Measurements from ENCODE around the gene RAB11FIP5. TPM values are rescaled to one million over a fixed set of nuclear protein-coding genes. Genes with fewer than 3 reads are reported as not detected.

RAB11FIP5 gene
- total and polyA plus RNA-seq, 2 experiments from 2014 or later: 4.4 to 16.6 TPM

DNA sequence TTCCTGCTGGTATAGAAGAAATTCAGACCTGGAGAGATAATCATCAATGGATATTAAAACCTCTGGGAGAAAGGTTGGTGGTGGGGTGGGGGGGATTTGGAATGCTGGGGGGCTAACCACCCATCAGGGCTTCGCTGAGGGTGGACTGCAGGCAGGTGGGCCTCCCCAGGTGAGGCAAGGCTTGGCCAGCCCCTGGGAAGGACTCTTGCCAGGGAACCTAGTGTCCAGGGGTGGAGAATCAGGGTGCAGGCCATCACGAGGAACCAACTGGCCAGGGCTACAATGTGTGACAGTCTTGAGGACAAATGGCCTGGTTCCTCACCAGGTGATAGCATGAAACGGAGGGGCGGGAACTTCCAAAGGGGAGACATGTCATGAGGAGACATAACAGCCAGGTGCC lies 11.8 kb downstream of the RAB11FIP5 start (continued):
- TF ChIP-seq ZNF462 (CRISPR knock-in tag; IDR thresholded peaks at IDR 0.05): no peak

GRCh38 chr2:73099486-73099885 lies 13.3 kb downstream of the RAB11FIP5 start:
- Mint-ChIP-seq H3K4me3 (no peak overlapping the region), H3K27ac (no peak overlapping the region), H3K9me3 (peaks cover under 1% of the 10 kb centered on the region; the same call in 2 of the 3 replicates), H3K36me3 (ENCODE audit: low read depth) (peaks cover under 1% of the 10 kb centered on the region; the same call in 1 of the 3 replicates), H3K27me3 (ENCODE audit: insufficient read depth, low read depth, poor library complexity) (peaks cover 9% of the 10 kb centered on the region), H3K4me1 (peaks cover 30% of the 10 kb centered on the region)
- no peak overlapping the region for H3K4me3 ChIP-seq
- no peak overlapping the region for H2AFZ ChIP-seq
- H3K27me3 ChIP-seq (ENCODE audit: insufficient read depth): no peaks in the 10 kb centered on the region
- H3F3A ChIP-seq (replicated peaks; ENCODE audit: low read depth): no peaks in the 10 kb centered on the region
- peaks cover 17% of the 10 kb centered on the region for H3K4me1 ChIP-seq (ENCODE audit: insufficient read depth)
- peaks cover 7% of the 10 kb centered on the region for H3K79me2 ChIP-seq (replicated peaks; ENCODE audit: insufficient read depth)
- H3K9me2 ChIP-seq (ENCODE audit: insufficient read depth): no peaks in the 10 kb centered on the region
- no peak overlapping the region for H3K4me2 ChIP-seq
- no peak for DNase-seq (ENCODE audit: low spot score)
- no peaks in the 10 kb centered on the region for H3K36me3 ChIP-seq (ENCODE audit: insufficient read depth)
- peaks cover 6% of the 10 kb centered on the region for H4K20me1 ChIP-seq (replicated peaks; ENCODE audit: insufficient read depth)
- ATAC-seq: no peak
- H3K27ac ChIP-seq (ENCODE audit: low read depth): no peak overlapping the region
- TF ChIP-seq REST (IDR thresholded peaks at IDR 0.05; ENCODE audit: unreplicated experiment): no peak
- no peak for TF ChIP-seq STAT1 (IDR thresholded peaks at IDR 0.05; ENCODE audit: unreplicated experiment)
- no peak for TF ChIP-seq NANOG (IDR thresholded peaks at IDR 0.05; ENCODE audit: borderline replicate concordance)
- TF ChIP-seq, protein P1, sequence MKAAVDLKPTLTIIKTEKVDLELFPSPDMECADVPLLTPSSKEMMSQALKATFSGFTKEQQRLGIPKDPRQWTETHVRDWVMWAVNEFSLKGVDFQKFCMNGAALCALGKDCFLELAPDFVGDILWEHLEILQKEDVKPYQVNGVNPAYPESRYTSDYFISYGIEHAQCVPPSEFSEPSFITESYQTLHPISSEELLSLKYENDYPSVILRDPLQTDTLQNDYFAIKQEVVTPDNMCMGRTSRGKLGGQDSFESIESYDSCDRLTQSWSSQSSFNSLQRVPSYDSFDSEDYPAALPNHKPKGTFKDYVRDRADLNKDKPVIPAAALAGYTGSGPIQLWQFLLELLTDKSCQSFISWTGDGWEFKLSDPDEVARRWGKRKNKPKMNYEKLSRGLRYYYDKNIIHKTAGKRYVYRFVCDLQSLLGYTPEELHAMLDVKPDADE (IDR thresholded peaks at IDR 0.05): no peak
- TF ChIP-seq, protein P2, sequence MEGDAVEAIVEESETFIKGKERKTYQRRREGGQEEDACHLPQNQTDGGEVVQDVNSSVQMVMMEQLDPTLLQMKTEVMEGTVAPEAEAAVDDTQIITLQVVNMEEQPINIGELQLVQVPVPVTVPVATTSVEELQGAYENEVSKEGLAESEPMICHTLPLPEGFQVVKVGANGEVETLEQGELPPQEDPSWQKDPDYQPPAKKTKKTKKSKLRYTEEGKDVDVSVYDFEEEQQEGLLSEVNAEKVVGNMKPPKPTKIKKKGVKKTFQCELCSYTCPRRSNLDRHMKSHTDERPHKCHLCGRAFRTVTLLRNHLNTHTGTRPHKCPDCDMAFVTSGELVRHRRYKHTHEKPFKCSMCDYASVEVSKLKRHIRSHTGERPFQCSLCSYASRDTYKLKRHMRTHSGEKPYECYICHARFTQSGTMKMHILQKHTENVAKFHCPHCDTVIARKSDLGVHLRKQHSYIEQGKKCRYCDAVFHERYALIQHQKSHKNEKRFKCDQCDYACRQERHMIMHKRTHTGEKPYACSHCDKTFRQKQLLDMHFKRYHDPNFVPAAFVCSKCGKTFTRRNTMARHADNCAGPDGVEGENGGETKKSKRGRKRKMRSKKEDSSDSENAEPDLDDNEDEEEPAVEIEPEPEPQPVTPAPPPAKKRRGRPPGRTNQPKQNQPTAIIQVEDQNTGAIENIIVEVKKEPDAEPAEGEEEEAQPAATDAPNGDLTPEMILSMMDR (conservative IDR thresholded peaks at IDR 0.05; ENCODE audit: low read depth in 2 of 2): no peak
